Measurements from ENCODE around the gene MFSD12. TPM values are rescaled to one million over a fixed set of nuclear protein-coding genes. Genes with fewer than 3 reads are reported as not detected.
A peak's percentile ranks its signal among the peaks of the same experiment; 100 is the strongest.

Gene MFSD12
- total RNA-seq, 2 donors from 2014 or later, result 85.6 to 112 TPM

- H3K36me3 ChIP-seq, result no peaks in the 10 kb centered on the region
- TF ChIP-seq CTCF (IDR thresholded peaks at IDR 0.05), result no peak
- ATAC-seq (ENCODE audit: insufficient number of reproducible peaks, low FRiP score, low read depth), result no peak
- peak overlapping the region; percentile 56 for H3K4me3 ChIP-seq
- DNase-seq (ENCODE audit: low spot score), result no peak
- H3K27ac ChIP-seq, result no peak overlapping the region
- H3K27me3 ChIP-seq (replicated peaks; ENCODE audit: insufficient read depth), result no peaks in the 10 kb centered on the region
- peaks cover 17 to 33% of the 10 kb centered on the region in 2 donors for H3K4me1 ChIP-seq (ENCODE audit: control insufficient read depth in 1 of 2, low read depth in 2 of 2)
- no peaks in the 10 kb centered on the region for H3K9me3 ChIP-seq
These were observed 18.7 kb upstream of the MFSD12 start for GRCh38 chr19:3575949-3576673.

GRCh38 chr19:3575260-3575741 lies 17.9 kb upstream of the MFSD12 start:
- peaks cover 17 to 28% of the 10 kb centered on the region in 2 donors for H3K4me1 ChIP-seq (ENCODE audit: control insufficient read depth in 1 of 2, low read depth in 2 of 2)
- no peaks in the 10 kb centered on the region for H3K27me3 ChIP-seq (replicated peaks; ENCODE audit: insufficient read depth)
- no peak overlapping the region for H3K27ac ChIP-seq
- no peak for DNase-seq (ENCODE audit: low spot score)
- no peaks in the 10 kb centered on the region for H3K9me3 ChIP-seq
- no peaks in the 10 kb centered on the region for H3K36me3 ChIP-seq
- no peak for ATAC-seq (ENCODE audit: insufficient number of reproducible peaks, low FRiP score, low read depth)
- no peak for TF ChIP-seq CTCF (IDR thresholded peaks at IDR 0.05)
- no peak overlapping the region for H3K4me3 ChIP-seq

DNA sequence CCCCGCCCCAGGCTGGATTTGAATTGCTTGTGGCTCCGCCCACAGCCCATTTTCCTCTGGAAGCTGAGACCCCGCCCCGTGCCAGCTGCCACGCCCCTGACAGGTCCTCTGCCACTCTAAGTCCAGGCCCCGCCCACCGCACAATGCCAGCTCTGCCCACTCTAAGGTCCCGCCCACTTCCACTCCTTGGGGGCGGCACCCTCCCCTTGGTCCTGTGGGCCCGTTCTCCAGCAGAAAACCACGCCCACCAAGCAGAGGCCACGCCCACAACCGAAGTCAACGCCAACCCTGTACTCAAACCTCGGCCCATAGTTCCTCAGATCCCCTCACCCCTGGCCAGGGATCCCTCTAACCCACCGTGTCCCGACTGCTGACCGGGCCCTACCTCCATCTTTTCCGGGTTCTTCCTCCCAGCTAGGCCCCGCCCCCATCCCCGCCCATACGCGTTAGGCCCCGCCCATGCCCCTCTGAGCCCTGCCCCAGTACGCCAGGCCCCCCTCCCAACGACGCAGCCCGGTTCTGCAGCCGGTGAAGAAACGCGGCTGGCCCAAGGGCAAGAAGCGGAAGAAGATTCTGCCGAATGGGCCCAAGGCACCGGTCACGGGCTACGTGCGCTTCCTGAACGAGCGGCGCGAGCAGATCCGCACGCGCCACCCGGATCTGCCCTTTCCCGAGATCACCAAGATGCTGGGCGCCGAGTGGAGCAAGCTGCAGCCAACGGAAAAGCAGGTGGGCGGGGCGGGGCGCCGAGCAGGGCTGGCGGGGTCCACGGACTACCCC lies 16.7 kb upstream of the MFSD12 start:
- peak; percentile 12 for ATAC-seq (ENCODE audit: insufficient number of reproducible peaks, low FRiP score, low read depth)
- Histone ChIP-seq H3K4me1 (ENCODE audit: control insufficient read depth in 1 of 2, low read depth in 2 of 2) (peaks cover 17 to 24% of the 10 kb centered on the region in 2 donors), H3K9me3 (no peaks in the 10 kb centered on the region)

GRCh38 chr19:3573162-3573857 lies 15.9 kb upstream of the MFSD12 start:
- DNase-seq (ENCODE audit: low spot score) (no peak), ATAC-seq (ENCODE audit: insufficient number of reproducible peaks, low FRiP score, low read depth) (no peak)

More for the DNA sequence above, 16.7 kb upstream of the MFSD12 start:
- no peak overlapping the region for H3K27ac ChIP-seq
- no peaks in the 10 kb centered on the region for H3K36me3 ChIP-seq
- DNase-seq (ENCODE audit: low spot score), result peak; percentile 68
- H3K4me3 ChIP-seq, result peak overlapping the region; percentile 91
- no peaks in the 10 kb centered on the region for H3K27me3 ChIP-seq (replicated peaks; ENCODE audit: insufficient read depth)
- TF ChIP-seq CTCF (IDR thresholded peaks at IDR 0.05), result no peak

More at GRCh38 chr19:3573162-3573857, 15.9 kb upstream of the MFSD12 start:
- H3K36me3 ChIP-seq, result no peaks in the 10 kb centered on the region
- peaks cover 17 to 24% of the 10 kb centered on the region in 2 donors for H3K4me1 ChIP-seq (ENCODE audit: control insufficient read depth in 1 of 2, low read depth in 2 of 2)
- TF ChIP-seq CTCF (IDR thresholded peaks at IDR 0.05), result no peak
- H3K27me3 ChIP-seq (replicated peaks; ENCODE audit: insufficient read depth), result no peaks in the 10 kb centered on the region
- H3K4me3 ChIP-seq, result peak overlapping the region; percentile 91
- peak overlapping the region in 1 of 2 donors; percentile 54 for H3K27ac ChIP-seq
- H3K9me3 ChIP-seq, result no peaks in the 10 kb centered on the region

All from thoracic aorta (tissue), 2 donors.